Measurements from ENCODE around the gene CDH4.

CDH4 gene

DNA sequence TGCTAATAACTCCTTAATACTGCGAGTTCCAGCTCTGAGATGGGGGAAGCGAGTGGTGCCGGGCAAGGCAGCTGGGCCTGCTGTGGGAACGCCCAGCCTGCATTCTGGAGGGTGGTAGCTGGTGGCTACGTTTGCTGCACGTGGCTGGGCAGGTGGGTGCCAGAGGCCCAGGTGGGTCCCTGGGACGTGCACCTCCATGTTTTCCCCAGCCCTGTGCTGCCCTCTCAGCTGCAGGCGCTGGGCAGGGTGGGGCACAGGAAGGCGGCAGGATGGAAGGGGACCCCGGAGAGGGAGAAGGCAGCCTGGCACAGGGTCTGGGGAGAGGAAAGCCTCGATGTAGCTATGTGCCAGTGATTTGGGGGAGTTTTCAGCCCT lies 388.8 kb downstream of the CDH4 start:
- no peaks in the 10 kb centered on the region for H3K27me3 Mint-ChIP-seq (ENCODE audit: low read depth)
- H3K27ac Mint-ChIP-seq = no peak overlapping the region
- H3K9me3 Mint-ChIP-seq = no peaks in the 10 kb centered on the region
- no peaks in the 10 kb centered on the region for H3K36me3 Mint-ChIP-seq (ENCODE audit: low read depth)
- H3K4me1 Mint-ChIP-seq (ENCODE audit: low read depth) = no peaks in the 10 kb centered on the region
- H3K4me3 Mint-ChIP-seq = no peak overlapping the region

DNA sequence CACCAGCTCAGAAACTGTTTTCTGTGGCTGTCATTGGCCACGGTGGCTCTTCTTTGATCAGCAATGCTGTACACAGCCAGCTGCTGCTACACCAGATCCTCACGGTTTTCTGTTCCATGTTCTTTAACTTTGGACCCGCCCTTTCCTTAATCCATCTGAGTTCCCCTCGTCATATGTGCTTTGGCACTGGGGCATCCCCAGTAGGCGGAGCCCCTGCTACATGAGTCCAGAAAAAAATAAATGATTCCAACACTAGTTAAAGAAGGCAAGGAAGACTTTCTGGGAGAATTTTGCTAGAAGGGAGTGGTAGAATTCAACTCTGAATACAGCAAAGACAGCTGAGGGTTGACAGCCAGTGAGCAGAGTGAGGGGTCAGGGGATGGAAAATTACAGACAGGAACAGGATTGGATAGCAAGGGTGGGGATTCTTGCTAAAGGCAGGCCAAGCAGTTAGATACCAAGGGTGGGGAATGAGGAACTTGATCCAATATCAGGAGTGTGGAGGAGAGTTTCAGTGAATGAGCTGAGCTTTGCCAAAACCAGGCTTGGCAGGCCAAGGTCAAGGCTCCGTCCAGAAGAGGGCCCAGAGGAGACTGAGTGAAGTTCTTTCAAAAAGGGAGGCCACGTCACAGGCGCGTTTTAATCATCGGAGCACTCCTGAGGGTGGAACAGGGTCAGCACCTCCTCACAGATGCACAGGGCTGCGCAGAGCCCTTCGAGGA lies 391.8 kb downstream of the CDH4 start:
- Mint-ChIP-seq H3K4me1 (ENCODE audit: low read depth) (no peaks in the 10 kb centered on the region), H3K27ac (no peak overlapping the region), H3K36me3 (ENCODE audit: low read depth) (no peaks in the 10 kb centered on the region), H3K4me3 (no peak overlapping the region), H3K9me3 (no peaks in the 10 kb centered on the region), H3K27me3 (ENCODE audit: low read depth) (no peaks in the 10 kb centered on the region)

DNA sequence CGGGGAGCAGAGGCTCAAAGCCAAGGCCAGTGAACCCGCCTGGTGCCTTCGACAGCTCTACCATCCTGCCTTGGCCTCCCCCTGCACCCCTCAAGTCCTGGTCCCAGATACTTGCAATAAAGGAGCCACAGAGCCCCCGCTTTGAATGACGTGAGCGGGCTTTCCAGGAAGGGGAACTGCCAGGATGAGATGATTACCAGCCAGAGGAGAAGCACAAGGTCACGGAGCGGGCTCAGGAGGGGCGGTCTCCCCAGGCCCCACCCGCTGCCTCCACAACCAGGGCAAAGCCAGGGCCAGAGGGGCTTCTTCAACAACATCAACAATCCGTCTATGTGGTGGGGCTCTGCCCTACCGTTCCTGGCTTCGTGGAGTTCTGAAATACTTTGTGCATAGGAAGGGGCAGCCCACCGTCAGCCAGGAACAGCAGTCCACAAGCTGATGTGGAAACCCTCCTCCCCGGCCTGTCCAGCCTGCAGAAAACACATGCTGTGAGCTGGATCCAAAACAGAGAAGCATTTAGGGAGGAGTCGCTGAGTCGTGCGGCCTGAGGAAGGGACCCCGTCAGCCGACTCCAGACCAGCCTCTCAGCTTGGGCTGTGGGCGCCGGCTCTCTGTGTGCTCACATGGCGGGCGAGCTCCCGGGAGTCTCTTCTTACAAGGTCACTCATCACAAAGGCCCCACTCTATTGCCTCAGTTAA lies 392.5 kb downstream of the CDH4 start:
- H3K4me1 Mint-ChIP-seq (ENCODE audit: low read depth) = no peaks in the 10 kb centered on the region
- no peaks in the 10 kb centered on the region for H3K27me3 Mint-ChIP-seq (ENCODE audit: low read depth)
- no peaks in the 10 kb centered on the region for H3K36me3 Mint-ChIP-seq (ENCODE audit: low read depth)
- H3K9me3 Mint-ChIP-seq = no peaks in the 10 kb centered on the region
- H3K4me3 Mint-ChIP-seq = no peak overlapping the region
- no peak overlapping the region for H3K27ac Mint-ChIP-seq

DNA sequence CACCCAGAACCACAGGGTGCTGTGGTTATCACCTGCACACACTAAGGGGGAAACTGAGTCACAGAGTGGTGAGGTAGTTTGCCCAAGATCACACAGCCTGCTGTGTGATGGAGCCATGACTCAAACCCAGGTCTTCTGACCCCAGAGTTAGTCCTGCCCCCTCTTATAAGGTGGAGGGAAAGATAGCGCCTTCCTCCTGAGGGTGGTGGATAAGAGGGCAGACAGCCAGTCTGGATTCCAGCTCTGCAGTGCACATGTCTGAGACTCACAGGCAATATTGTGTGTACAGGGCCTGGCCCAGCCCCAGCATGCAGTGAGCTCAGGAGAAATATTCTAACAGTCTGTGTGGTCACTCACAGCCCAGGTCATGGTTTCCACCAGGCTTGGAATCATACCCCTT lies 393.7 kb downstream of the CDH4 start:
- Mint-ChIP-seq H3K9me3 (no peaks in the 10 kb centered on the region), H3K27me3 (ENCODE audit: low read depth) (no peaks in the 10 kb centered on the region), H3K4me1 (ENCODE audit: low read depth) (no peaks in the 10 kb centered on the region), H3K4me3 (no peak overlapping the region), H3K27ac (no peak overlapping the region), H3K36me3 (ENCODE audit: low read depth) (no peaks in the 10 kb centered on the region)

DNA sequence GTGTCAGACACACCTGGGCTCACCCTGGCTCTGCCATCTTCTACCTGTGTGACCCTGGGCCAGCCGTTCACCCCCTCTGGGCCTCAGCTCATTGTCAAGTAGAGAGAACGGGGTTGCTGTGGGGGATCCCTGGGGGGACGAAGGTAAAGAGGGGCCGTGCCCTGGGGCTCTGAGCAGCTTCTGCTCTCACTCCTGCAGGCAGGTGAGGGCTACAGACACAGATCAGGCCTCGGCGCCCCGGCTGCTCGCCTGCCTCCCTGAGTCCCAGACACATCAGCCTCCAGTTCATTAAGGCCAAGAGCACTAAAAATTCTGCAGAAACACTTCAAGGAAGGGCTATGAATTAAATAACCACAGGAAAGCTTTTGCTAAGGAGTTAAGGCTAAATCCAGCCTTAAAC lies 394.4 kb downstream of the CDH4 start:
- no peak overlapping the region for H3K4me3 Mint-ChIP-seq
- no peaks in the 10 kb centered on the region for H3K36me3 Mint-ChIP-seq (ENCODE audit: low read depth)
- H3K9me3 Mint-ChIP-seq = no peaks in the 10 kb centered on the region
- H3K27ac Mint-ChIP-seq = no peak overlapping the region
- no peaks in the 10 kb centered on the region for H3K4me1 Mint-ChIP-seq (ENCODE audit: low read depth)
- no peaks in the 10 kb centered on the region for H3K27me3 Mint-ChIP-seq (ENCODE audit: low read depth)

DNA sequence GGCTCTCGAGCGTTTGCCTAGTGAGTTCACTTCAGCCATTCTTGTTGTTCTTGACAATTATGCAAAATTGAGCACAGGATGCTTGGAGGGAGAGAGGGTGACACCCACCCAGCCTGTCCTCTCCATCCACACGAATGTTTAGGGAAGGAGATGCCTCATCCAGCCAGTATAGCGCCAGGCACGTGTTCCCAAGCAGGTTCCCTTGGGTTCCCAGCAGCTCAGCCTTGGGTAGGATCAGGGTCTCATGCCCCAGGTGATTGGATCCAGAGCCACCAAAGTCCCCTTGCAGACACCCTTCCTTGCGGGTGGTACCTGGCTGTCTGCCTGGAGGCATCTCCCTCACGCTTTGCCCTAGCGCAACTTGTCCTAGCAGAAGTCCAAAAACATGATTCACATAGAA lies 394.9 kb downstream of the CDH4 start:
- H3K4me3 Mint-ChIP-seq = no peak overlapping the region
- no peak overlapping the region for H3K27ac Mint-ChIP-seq
- no peaks in the 10 kb centered on the region for H3K27me3 Mint-ChIP-seq (ENCODE audit: low read depth)
- H3K36me3 Mint-ChIP-seq (ENCODE audit: low read depth) = no peaks in the 10 kb centered on the region
- H3K9me3 Mint-ChIP-seq = no peaks in the 10 kb centered on the region
- no peaks in the 10 kb centered on the region for H3K4me1 Mint-ChIP-seq (ENCODE audit: low read depth)

DNA sequence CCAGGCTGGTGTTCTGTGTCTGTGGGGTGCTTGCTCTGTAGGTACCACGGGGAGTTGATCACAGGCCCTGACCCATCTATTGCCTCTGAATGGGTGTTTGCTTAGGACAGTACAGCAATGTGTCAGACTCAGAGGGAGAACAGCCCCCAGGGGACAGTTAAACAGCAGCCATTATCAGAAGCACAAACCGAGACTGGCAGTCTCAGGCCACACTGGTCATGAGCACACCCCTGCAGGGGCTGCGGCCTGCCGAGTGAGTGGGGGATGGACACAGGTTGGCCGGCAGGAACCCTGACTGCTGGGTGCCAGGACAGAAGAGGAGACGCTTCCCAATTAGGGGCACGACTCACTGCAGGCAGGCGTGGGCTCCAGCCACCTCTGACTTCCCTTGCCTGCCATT lies 395.6 kb downstream of the CDH4 start:
- Mint-ChIP-seq H3K4me3 (no peak overlapping the region), H3K27ac (no peak overlapping the region), H3K27me3 (ENCODE audit: low read depth) (no peaks in the 10 kb centered on the region), H3K9me3 (no peaks in the 10 kb centered on the region), H3K36me3 (ENCODE audit: low read depth) (no peaks in the 10 kb centered on the region), H3K4me1 (ENCODE audit: low read depth) (no peaks in the 10 kb centered on the region)

DNA sequence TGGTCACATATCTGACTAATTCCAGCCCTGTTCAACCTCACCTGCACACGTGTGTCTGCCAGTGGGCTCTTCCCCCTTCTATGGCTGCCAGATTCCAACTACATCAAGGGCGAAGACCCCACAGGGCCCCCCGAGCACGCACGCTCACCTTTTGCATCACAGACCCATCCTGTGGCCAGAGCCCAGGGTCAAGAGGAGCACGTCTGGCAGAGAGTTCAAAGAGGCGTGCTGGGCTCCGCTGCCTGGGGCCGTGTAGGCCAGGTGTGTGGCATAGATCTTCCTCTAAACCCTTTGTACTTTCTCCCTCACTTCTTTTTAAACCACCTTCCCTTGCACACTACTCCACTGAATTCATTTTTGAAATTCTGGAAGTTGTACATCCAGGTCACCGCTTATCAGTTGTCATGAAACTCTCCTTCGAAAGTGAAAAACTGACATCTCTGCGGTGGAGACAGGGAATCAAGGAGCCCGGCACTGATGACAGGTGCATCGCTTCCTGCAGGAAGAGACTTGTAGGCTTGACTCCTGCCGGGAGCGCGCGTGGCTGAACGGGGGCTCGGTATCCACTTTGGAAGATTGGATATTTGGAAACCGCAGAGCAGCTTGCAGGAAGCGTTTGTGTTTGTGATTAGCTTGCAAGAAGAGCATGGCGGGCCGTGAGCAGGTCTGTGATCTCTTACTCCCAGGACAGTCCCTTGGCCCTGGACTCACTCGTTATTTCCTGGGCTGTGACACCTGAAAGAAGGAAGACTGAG lies 397.2 kb downstream of the CDH4 start:
- Mint-ChIP-seq H3K27me3 (ENCODE audit: low read depth) (no peaks in the 10 kb centered on the region), H3K4me1 (ENCODE audit: low read depth) (no peaks in the 10 kb centered on the region), H3K27ac (no peak overlapping the region)

DNA sequence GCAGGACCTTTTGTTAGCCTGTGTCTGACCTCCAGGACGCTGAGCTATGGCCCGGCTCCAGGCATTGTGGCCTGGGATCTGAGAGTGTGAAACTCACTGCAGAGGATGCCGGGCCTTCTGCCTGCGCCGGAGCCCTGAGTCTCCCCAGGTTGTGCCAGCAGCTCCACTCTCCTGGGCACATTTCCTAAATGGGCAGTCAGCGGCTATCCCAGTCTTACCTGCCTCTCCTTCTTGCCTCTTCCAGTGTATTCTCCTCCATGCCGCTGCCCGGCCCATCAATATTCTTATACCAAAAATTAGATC lies 397.8 kb downstream of the CDH4 start:
- no peaks in the 10 kb centered on the region for H3K9me3 Mint-ChIP-seq

More for the DNA sequence above, 397.2 kb downstream of the CDH4 start:
- H3K4me3 Mint-ChIP-seq = no peak overlapping the region
- H3K36me3 Mint-ChIP-seq (ENCODE audit: low read depth) = no peaks in the 10 kb centered on the region
- no peaks in the 10 kb centered on the region for H3K9me3 Mint-ChIP-seq

DNA sequence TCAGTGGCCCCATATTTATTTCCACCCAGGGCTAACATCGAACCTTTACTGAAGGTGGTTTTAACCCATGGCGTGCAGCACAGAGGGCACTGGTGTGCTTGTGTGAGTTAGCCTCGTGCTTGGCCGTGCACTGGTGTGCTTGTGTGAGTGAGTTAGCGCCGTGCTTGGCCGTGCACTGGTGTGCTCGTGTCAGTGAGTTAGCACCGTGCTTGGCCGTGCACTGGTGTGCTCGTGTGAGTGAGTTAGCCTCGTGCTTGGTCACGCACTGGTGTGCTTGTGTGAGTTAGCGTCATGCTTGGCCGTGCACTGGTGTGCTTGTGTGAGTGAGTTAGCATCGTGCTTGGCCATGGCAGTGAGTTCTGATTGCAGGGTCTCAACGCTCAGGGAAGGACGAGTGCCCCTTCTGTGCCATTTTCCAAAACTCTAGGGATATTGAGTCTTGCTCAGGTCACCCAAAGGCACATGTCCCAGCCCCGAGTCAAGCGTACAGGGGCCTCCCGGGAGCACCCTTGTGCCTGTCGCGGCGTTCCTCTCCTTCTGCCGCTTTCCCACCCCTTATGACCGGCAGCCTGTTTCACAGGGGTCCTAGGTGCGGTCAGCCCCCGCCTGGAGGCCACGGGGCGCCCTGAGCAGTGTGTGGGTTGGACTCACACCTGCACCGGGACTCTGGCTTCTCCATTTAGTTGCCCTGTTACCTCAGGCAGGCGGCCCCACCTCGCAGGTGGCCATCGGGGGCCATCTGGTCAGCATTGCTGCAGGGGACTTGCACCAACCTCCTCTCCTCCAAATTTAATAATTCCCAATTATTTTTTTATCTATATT lies 399.1 kb downstream of the CDH4 start:
- Mint-ChIP-seq H3K27ac (no peak overlapping the region), H3K4me1 (ENCODE audit: low read depth) (no peaks in the 10 kb centered on the region), H3K9me3 (no peaks in the 10 kb centered on the region), H3K36me3 (ENCODE audit: low read depth) (no peaks in the 10 kb centered on the region), H3K4me3 (no peak overlapping the region), H3K27me3 (ENCODE audit: low read depth) (no peaks in the 10 kb centered on the region)

More for the DNA sequence above, 397.8 kb downstream of the CDH4 start:
- H3K27me3 Mint-ChIP-seq (ENCODE audit: low read depth) = no peaks in the 10 kb centered on the region
- no peak overlapping the region for H3K4me3 Mint-ChIP-seq
- H3K27ac Mint-ChIP-seq = no peak overlapping the region
- no peaks in the 10 kb centered on the region for H3K4me1 Mint-ChIP-seq (ENCODE audit: low read depth)
- no peaks in the 10 kb centered on the region for H3K36me3 Mint-ChIP-seq (ENCODE audit: low read depth)

DNA sequence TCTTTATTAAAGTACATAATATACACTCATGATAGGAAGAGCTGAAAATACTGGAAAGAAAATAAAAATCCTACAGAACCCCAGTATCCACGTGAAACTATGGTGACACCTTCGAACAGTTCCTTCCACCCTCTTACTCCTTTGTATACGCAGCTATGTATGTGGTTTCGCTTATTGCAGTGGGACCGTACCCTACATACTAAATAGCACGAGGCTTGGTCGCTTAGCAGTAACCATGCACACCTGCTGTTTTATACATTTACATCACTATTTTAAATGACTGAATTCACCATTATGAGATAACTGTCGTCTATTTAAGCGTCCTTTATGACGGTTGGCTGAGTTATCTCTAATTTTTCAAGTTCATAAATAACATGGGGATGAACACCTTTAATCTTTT lies 400.1 kb downstream of the CDH4 start:
- Mint-ChIP-seq H3K4me3 (no peak overlapping the region), H3K27me3 (ENCODE audit: low read depth) (no peaks in the 10 kb centered on the region)

DNA sequence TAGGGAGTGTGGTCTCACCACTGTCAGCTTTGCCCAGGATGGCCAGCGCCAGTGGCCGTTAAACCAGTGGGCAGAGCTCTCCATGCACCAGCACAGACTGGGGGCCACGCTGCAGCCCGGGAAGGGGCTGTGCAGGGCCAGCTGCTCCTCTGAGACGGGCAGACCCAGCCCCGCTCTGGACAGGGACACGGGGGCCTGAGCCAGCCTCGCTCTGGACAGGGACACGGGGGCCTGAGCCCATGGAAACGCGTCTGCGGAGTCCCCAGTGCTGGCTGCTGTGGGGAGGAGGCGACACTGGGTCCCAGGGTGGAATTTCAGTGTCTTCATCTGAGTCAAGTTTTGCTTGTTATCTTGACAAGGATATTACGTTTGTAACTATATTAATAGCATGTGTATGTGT lies 402.7 kb downstream of the CDH4 start:
- Mint-ChIP-seq H3K4me3 (no peak overlapping the region), H3K27me3 (ENCODE audit: low read depth) (no peaks in the 10 kb centered on the region), H3K9me3 (no peaks in the 10 kb centered on the region), H3K27ac (no peak overlapping the region), H3K36me3 (ENCODE audit: low read depth) (no peaks in the 10 kb centered on the region), H3K4me1 (ENCODE audit: low read depth) (no peaks in the 10 kb centered on the region)

More for the DNA sequence above, 400.1 kb downstream of the CDH4 start:
- Mint-ChIP-seq H3K36me3 (ENCODE audit: low read depth) (no peaks in the 10 kb centered on the region), H3K9me3 (no peaks in the 10 kb centered on the region), H3K4me1 (ENCODE audit: low read depth) (no peaks in the 10 kb centered on the region), H3K27ac (no peak overlapping the region)

DNA sequence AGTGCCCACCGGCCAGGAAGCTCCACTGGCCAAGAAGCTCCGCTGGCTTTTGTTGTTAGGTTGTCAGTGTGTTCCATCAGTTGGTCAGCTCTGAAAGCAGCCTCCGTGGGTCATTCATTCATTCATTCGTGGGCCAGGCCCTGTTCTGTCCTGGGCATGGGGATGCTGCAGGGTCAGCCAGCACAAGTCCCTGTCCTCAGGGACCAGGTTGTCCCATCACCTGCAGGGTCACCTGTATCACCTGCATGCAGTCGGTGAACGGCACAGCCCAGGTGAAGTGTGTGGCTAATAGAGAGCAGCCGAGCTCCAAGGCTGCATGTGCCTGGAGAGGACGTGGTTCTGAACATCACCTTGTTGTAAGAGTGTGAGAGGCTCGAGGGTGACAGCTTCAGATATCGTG lies 403.5 kb downstream of the CDH4 start:
- Mint-ChIP-seq H3K4me1 (ENCODE audit: low read depth) (no peaks in the 10 kb centered on the region), H3K4me3 (no peak overlapping the region), H3K27me3 (ENCODE audit: low read depth) (no peaks in the 10 kb centered on the region), H3K36me3 (ENCODE audit: low read depth) (no peaks in the 10 kb centered on the region), H3K27ac (no peak overlapping the region), H3K9me3 (no peaks in the 10 kb centered on the region)

DNA sequence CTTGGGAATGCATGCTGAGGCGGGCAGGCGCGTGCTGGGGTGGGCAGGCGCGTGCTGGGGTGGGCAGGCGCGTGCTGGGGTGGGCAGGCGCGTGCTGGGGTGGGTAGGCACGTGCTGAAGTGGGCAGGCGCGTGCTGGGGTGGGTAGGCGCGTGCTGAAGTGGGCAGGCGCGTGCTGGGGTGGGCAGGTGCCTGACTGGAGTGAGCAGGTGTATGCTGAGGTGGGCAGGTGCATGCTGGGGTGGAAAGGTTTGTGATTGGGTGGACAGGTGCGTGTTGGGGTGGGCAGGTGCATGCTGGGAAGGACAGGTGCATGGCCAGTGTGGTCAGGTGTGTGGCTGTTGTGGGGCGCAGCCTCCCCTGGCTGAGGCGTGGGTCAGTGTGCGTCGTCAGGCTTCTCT lies 404.1 kb downstream of the CDH4 start:
- Mint-ChIP-seq H3K4me1 (ENCODE audit: low read depth) (no peaks in the 10 kb centered on the region), H3K36me3 (ENCODE audit: low read depth) (no peaks in the 10 kb centered on the region), H3K27ac (no peak overlapping the region)

More for the DNA sequence above, 404.1 kb downstream of the CDH4 start:
- Mint-ChIP-seq H3K27me3 (ENCODE audit: low read depth) (no peaks in the 10 kb centered on the region), H3K4me3 (no peak overlapping the region), H3K9me3 (no peaks in the 10 kb centered on the region)
